ENCODE measurements around the gene HERC5.

Gene HERC5

DNA sequence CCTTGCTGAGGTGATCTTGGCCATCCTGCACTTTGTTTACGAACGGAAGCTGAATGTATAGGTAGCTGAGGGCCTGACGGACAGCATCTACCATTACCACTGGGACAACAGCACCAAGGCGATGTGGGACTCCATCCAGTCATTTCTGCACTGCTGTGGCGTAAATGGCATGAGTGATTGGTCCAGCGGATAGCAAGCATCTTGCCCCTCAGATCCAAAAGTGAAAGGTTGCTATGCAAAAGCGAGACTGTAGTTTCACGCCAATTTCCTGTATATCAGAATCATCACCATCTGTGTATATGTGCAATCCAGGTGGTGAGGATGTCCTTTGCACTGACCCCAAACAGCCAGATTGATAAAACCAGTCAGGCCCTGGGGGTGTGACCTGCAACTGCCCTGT lies 70.9 kb downstream of the HERC5 start:
- no peak overlapping the region for H3K4me3 ChIP-seq (ENCODE audit: low read length)

GRCh38 chr4:88528861-88529260 lies 71.9 kb downstream of the HERC5 start:
- no peak for TF ChIP-seq CTCF (IDR thresholded peaks at IDR 0.05; ENCODE audit: insufficient read depth, low read depth, low read length, missing control alignments)
- no peak for DNase-seq (ENCODE audit: low read depth)
- H3K4me3 ChIP-seq (ENCODE audit: low read length): no peak overlapping the region

More for the DNA sequence above, 70.9 kb downstream of the HERC5 start:
- DNase-seq (ENCODE audit: low read depth): no peak
- TF ChIP-seq CTCF (IDR thresholded peaks at IDR 0.05; ENCODE audit: insufficient read depth, low read depth, low read length, missing control alignments): no peak

DNA sequence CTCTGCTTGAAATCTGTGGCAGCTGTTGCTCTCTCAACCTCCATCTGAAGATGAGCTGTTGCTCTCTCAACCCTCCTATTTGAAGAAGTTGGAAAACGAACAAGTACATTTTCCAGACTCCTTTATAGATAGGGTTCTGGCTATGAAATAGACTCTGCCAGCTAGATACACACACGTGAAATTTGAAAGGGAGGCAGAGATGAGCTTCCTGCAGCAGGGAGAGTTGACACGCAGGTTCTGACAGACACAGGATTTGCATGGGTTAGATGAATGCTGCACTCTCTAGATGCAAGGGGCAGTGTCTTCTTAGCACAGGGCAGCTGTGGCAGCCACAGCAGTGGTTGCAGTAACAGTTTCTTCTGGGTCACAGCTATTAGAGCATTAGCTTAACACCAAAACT lies 74.6 kb downstream of the HERC5 start:
- no peak for DNase-seq (ENCODE audit: low read depth)
- H3K4me3 ChIP-seq (ENCODE audit: low read length): no peak overlapping the region
- TF ChIP-seq CTCF (IDR thresholded peaks at IDR 0.05; ENCODE audit: insufficient read depth, low read depth, low read length, missing control alignments): no peak

- TF ChIP-seq CTCF (IDR thresholded peaks at IDR 0.05; ENCODE audit: insufficient read depth, low read depth, low read length, missing control alignments): no peak
- no peak overlapping the region for H3K4me3 ChIP-seq (ENCODE audit: low read length)
Measured at GRCh38 chr4:88533088-88533790, 76.3 kb downstream of the HERC5 start.

GRCh38 chr4:88533937-88534750 lies 77.2 kb downstream of the HERC5 start:
- DNase-seq (ENCODE audit: low read depth): peak; percentile 89
- no peak overlapping the region for H3K4me3 ChIP-seq (ENCODE audit: low read length)
- TF ChIP-seq CTCF (IDR thresholded peaks at IDR 0.05; ENCODE audit: insufficient read depth, low read depth, low read length, missing control alignments): no peak

More at GRCh38 chr4:88533088-88533790, 76.3 kb downstream of the HERC5 start:
- DNase-seq (ENCODE audit: low read depth): peak; percentile 65

DNA sequence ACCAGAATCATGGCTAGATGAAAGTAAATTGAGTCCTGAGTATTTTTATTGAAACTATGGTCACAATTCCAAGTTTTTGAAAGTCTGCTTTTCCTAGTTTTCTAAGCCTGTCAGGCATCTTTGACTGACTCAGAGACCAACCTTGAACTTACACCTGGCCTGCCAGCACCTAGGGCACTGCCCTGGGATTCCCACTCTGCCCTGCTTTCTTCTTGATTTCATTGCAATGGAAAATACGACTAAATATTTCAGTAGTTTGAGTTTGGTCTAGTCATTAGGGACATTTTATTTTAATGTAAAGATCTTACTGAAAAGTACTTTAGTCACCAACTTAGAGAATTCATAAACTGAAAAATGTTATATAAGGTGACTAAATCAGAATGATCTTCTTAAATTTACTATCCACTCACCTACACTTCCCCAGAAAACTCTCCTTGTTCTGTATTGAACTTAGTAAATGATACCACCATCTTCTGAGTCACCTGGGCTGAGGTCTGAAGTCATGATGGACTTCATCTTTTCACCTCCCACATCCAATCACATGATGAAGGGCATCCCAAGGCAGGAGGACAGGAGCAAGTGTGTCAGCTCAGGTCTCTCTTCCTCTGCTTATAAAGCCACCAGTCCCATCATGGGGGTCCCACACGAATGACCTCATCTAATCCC lies 78.3 kb downstream of the HERC5 start:
- no peak for DNase-seq (ENCODE audit: low read depth)
- no peak for TF ChIP-seq CTCF (IDR thresholded peaks at IDR 0.05; ENCODE audit: insufficient read depth, low read depth, low read length, missing control alignments)
- no peak overlapping the region for H3K4me3 ChIP-seq (ENCODE audit: low read length)

Measured in epithelial cell of esophagus (primary cell).